Prostate gland (tissue), 2 donors: ENCODE data around the gene HAL. TPM values are rescaled to one million over a fixed set of nuclear protein-coding genes. Genes with fewer than 3 reads are reported as not detected.

Experiments
- DNase-seq: peaks from one replicate; pipeline ENCODE4 v3.0.0-alpha.2; 2019; ENCODE audit warnings: low spot score
- H3K27ac ChIP-seq, 2 donors: fragments of 200-600 bp; sonication (generic); 2 replicates each; pipeline ENCODE4 v1.5.1; 2017 to 2019
- H3K27me3 ChIP-seq: fragments of 200-600 bp; sonication (generic); replicated peaks from 2 replicates; pipeline ENCODE4 v1.5.1; 2019; ENCODE audit not compliant: insufficient read depth
- H3K36me3 ChIP-seq, 2 donors: fragments of 200-600 bp; sonication (generic); 1 replicate in 1 of 2; 2 replicates in 1 of 2; pipeline versions ENCODE4 v1.5.1 to v1.8.1; 2017 to 2019
- H3K4me1 ChIP-seq: fragments of 200-600 bp; sonication (generic); replicated peaks from 2 replicates; pipeline ENCODE4 v1.5.1; 2019
- H3K4me3 ChIP-seq, 2 donors: fragments of 200-600 bp; sonication (generic); 2 replicates each; pipeline ENCODE4 v1.5.1; 2017 to 2019
- H3K9me3 ChIP-seq: fragments of 200-600 bp; sonication (generic); 2 replicates; pipeline ENCODE4 v1.5.1; 2017
- CTCF ChIP-seq, 4 experiments: fragments of 200-600 bp in 2 of 4; fragments of 450-650 bp in 2 of 4; sonication (generic) in 2 of 4; IDR thresholded peaks; 1 replicate in 3 of 4; 2 replicates in 1 of 4; pipeline ENCODE4 v1.5.1; 2016 to 2019; ENCODE audit warnings: antibody characterized with exemption in 4 of 4, mild to moderate bottlenecking in 2 of 4, moderate library complexity in 2 of 4
- POLR2A ChIP-seq: fragments of 450-650 bp; IDR thresholded peaks from one replicate; pipeline ENCODE4 v1.6.1; 2016; ENCODE audit warnings: antibody characterized with exemption, mild to moderate bottlenecking
- POLR2AphosphoS5 ChIP-seq: sonication (generic); formaldehyde crosslinking; IDR thresholded peaks from one replicate; pipeline ENCODE4 v1.6.1; 2017; ENCODE audit warnings: antibody characterized with exemption
- WGBS: methylation state at CpG from one replicate; pipeline ENCODE4 v1.1.5; 2018; 5-methylcytosine and 5-hydroxymethylcytosine counted together
- intact Hi-C: fragments of 100-400 bp; cut with DNase I; formaldehyde crosslinking; loops from one replicate; pipeline ENCODE4 v1.14.2; 2022
- total RNA-seq, 2 donors: library from RNA; depleted of rRNA; stranded (reverse); fragments of >200 nt; gene quantifications; one replicate each; pipeline ENCODE4 v1.1.0, GENCODE V29; 2016

Gene HAL
- total RNA-seq, 2 donors from 2014 or later: 0.27 TPM; not detected in 1

GRCh38 chr12:95995238-95996031 lies 709 bp downstream of the HAL start:
- intact Hi-C loops: loop anchor here (10.0 kb wide), 1 partner anchor 181 kb away; no protein-coding TSS in a partner anchor
- Histone ChIP-seq H3K4me3 (no peak overlapping the region), H3K36me3 (no peaks in the 10 kb centered on the region), H3K9me3 (no peaks in the 10 kb centered on the region), H3K27me3 (no peaks in the 10 kb centered on the region), H3K27ac (no peak overlapping the region), H3K4me1 (no peaks in the 10 kb centered on the region)
- 93% methylated on average over 29 of the region's 29 CpGs for WGBS
- no peak for DNase-seq
- no peak for TF ChIP-seq POLR2AphosphoS5
- TF ChIP-seq CTCF (IDR thresholded peaks at IDR 0.05): no peak
- no peak for TF ChIP-seq POLR2A

- no peaks in the 10 kb centered on the region for H3K36me3 ChIP-seq
- no peak overlapping the region for H3K27ac ChIP-seq
- intact Hi-C loops: loop anchor here (10.0 kb wide), 1 partner anchor 180 kb away; no protein-coding TSS in a partner anchor
- no peaks in the 10 kb centered on the region for H3K4me1 ChIP-seq
- no peaks in the 10 kb centered on the region for H3K27me3 ChIP-seq
- TF ChIP-seq POLR2AphosphoS5 (no peak), POLR2A (no peak), CTCF (IDR thresholded peaks at IDR 0.05) (no peak)
- H3K9me3 ChIP-seq: no peaks in the 10 kb centered on the region
- WGBS: 89% methylated on average over 5 of the region's 5 CpGs
- DNase-seq: no peak
- no peak overlapping the region for H3K4me3 ChIP-seq
Measured at GRCh38 chr12:95994476-95994875, 1.7 kb downstream of the HAL start.

- no peak for DNase-seq
- Histone ChIP-seq H3K4me3 (no peak overlapping the region), H3K36me3 (no peaks in the 10 kb centered on the region), H3K27ac (no peak overlapping the region), H3K27me3 (no peaks in the 10 kb centered on the region), H3K4me1 (no peaks in the 10 kb centered on the region), H3K9me3 (no peaks in the 10 kb centered on the region)
- TF ChIP-seq POLR2A (no peak), CTCF (IDR thresholded peaks at IDR 0.05) (no peak), POLR2AphosphoS5 (no peak)
- intact Hi-C loops: loop anchor here (10.0 kb wide), 1 partner anchor 179 kb away; no protein-coding TSS in a partner anchor
- WGBS: 88% methylated on average over 7 of the region's 7 CpGs
Measured at GRCh38 chr12:95993907-95994306, 2.2 kb downstream of the HAL start.

GRCh38 chr12:95990136-95990535 lies 6.0 kb downstream of the HAL start:
- no peak for TF ChIP-seq POLR2AphosphoS5
- no peak for TF ChIP-seq POLR2A
- TF ChIP-seq CTCF (IDR thresholded peaks at IDR 0.05): no peak
- Histone ChIP-seq H3K36me3 (no peaks in the 10 kb centered on the region), H3K27ac (no peak overlapping the region), H3K4me3 (no peak overlapping the region), H3K27me3 (no peaks in the 10 kb centered on the region), H3K4me1 (no peaks in the 10 kb centered on the region), H3K9me3 (no peaks in the 10 kb centered on the region)
- no peak for DNase-seq
- intact Hi-C loops: loop anchor here (10.0 kb wide), 1 partner anchor 175 kb away; no protein-coding TSS in a partner anchor
- 77% methylated on average over 7 of the region's 7 CpGs for WGBS
